Stimulated activated CD4-positive, alpha-beta T cell treated with anti-CD3 and anti-CD28 coated beads, Interleukin-1b, Interleukin-23, amount 100 ng/mL, for 48 hours (primary cell): ENCODE results near the gene RAB25.
"Not testable (repeated sequence)": the region's sequence is repeated elsewhere in the genome, so short reads cannot be mapped to it uniquely, and the experiment has no call there.

Experiments used
- DNase-seq: peaks from one replicate; pipeline ENCODE4 v3.0.0-alpha.2; 2020

RAB25 gene

GRCh38 chr1:156055281-156056048 is 5.5 kb upstream of the RAB25 start:
- DNase-seq = no peak

DNA sequence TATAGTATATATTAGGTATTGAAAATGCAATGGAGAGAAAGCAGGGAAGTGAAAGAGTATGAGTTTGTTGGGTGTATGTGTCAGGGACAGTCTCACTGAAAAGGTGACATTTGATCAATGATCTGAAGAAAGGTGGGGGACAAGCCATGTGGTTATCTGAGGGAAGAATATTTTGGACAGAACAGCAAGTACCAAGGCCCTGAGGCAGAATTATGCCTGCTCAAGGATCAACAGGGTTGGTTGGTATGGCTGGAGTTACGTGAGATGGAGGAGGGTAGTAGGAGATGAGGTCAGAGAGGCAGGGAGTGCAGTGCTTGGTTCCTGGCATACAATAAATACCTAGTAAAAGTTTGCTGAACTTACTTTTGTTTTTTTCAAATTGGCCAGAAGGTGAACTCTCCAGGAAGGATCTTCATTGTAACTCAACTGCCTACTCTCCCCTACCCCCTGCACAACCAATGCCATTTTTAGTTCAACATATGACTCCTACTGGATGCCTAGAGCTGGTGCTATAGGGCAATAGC is 4.6 kb upstream of the RAB25 start:
- DNase-seq = no peak

DNA sequence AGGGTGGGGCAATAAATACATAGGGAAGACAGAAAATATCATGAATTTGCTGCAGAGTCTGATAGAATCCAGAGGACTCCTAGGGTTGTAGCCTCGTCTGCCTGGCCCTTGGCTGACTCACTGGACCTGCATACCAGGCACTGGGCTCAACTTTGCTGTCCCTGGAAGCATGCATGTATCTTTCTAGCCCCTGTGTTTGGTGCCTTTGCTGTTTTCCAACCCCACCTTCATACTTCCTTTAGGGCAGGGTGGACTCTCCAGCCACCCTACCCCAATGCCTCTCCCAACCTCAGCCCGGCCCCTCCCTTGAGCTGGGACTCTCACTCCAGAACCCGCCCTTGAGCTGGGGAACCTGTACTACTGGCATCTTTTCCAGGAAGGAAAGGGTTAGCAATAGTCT is 1.2 kb downstream of the RAB25 start:
- DNase-seq = no peak

DNA sequence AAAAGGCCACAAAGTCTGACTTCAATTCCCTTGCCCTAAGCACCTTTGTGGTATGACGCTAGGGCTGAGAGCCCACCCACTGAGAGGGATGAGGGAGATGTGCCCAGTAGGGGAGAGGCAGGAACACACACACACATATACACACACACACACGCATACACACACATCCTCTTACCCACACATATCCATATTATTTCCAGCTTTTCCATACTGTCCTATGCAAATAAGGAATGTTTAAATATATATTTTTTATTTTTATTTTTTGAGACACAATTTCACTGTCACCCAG is 3.0 kb downstream of the RAB25 start:
- DNase-seq = no peak

DNA sequence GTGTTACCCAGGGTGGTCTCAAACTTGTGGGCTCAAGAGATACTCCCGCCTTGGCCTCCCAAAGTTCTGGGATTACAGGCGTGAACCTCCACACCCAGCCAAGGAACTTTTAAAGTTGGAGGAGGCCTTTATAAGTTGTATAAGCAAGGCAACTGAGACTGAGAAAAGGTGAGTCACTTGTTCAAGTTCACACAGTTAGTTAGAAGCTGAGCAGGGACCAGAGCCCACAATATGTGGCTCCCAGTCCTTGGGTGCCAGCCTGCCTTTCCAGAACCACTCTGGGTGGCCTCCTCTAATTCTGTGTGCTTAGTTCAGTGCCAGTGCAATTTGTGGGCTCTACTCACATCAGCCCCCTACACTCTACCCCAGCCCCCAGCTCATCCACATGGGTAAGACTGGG is 3.7 kb downstream of the RAB25 start:
- DNase-seq = no peak

DNA sequence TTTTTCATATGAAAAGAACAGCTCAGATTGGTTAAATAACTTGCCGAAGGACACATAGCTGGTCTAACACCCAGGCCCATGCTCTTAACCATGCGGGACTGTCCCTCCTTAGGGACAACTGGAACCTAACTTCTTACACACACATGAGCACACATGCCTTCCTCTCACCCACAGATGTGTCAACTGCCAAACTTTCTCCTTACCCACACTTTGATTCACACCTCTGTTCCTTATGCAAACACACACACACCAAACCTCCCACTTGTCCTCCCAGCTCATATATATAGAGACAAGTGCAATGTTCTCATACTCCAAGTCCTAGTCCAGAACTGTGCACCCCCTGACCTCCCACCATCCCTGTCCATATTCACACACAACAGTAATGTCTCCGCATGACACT is 4.3 kb downstream of the RAB25 start:
- DNase-seq = no peak

- DNase-seq = no peak
Observed at GRCh38 chr1:156065871-156066270, 4.9 kb downstream of the RAB25 start.

DNA sequence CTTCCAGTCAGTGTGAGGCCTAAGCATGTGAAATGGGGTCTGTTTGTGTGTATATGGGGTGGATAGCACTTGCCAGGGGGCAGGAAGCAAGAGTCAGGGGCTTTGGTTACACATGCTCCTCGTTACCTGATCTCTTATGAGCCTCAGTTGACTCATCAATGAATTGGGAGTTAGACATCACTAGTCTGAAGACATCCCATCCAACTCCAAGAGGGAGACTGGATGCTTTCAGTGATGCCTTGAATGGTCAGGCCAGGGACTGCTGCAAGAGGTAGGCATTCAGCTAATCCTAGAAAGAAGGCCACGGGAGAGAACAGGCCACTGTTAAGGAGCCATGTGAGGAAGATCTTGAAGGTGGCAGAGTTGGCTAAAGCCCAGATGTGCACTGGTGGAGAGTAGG is 6.3 kb downstream of the RAB25 start:
- DNase-seq = no peak

DNA sequence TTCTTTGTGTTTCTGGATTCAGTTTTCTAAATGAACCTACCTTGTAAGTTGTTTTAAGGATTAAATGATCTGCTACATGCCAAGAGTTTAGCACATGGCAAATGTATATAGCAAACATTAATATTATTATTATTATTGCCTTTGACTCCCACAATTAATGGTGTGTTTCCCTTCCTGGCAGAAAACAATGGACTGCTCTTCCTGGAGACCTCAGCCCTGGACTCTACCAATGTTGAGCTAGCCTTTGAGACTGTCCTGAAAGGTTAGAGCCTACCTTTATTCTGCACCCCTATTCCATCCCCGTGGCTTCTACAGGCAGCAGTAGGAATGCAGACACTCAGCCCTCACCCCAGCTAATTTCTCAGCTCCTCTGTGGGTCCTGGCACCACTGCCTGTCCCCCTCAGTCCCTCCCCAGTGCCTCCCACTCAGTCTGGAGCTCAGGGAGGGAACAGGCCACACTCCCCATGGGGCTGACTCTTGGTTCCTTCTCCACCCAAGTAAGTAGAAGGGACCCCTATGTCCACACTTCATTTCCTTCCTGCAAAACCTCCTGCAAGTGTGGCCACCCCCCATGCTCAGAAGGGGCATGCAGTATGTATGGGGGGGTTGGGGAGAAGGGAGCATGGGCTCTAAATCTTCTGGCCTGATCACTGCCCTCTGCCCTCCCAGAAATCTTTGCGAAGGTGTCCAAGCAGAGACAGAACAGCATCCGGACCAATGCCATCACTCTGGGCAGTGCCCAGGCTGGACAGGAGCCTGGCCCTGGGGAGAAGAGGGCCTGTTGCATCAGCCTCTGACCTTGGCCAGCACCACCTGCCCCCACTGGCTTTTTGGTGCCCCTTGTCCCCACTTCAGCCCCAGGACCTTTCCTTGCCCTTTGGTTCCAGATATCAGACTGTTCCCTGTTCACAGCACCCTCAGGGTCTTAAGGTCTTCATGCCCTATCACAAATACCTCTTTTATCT is 8.8 kb downstream of the RAB25 start:
- no peak for DNase-seq

GRCh38 chr1:156070548-156070947 is 9.6 kb downstream of the RAB25 start:
- DNase-seq = no peak

DNA sequence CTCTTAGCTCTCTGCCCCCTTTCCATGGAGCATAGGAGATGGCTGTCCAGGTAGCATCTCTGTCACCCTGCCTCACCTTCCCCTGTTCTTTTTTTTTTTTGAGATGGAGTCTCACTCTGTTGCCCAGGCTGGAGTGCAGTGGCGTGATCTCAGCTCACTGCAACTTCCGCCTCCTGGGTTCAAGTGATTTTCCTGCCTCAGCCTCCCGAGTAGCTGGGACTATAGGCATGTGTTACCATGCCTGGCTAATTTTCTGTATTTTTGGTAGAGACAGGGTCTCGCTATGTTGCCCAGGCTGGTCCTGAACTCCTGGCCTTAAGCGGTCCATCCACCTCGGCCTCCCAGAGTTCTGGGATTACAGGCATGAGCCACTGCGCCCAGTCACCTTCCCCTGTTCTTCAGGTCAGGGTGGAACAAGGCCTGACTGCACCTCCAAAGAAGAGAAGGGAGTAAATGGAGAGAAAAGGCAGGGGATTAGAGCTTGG is 10.4 kb downstream of the RAB25 start:
- DNase-seq = not testable (repeated sequence)

DNA sequence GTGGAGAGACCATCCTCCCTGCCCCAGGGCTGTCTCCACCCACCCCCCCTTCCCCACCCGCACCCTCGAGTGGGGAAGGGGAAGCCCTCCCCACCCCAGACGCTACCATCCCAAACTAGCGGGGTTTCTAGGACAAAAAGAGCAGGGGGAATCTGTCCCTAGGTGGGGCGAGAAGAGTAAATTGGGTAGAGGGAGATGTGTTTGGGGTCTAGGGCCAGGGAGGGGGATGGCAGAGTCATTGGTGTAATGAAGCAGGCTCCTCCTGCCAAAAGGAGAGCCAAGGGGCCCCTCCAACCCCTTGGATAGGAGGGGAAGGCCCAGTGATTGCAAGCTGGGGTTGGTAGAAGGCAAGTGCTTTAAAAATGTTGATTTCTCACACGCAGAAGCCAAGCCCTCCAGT is 11.3 kb downstream of the RAB25 start:
- no peak for DNase-seq

DNA sequence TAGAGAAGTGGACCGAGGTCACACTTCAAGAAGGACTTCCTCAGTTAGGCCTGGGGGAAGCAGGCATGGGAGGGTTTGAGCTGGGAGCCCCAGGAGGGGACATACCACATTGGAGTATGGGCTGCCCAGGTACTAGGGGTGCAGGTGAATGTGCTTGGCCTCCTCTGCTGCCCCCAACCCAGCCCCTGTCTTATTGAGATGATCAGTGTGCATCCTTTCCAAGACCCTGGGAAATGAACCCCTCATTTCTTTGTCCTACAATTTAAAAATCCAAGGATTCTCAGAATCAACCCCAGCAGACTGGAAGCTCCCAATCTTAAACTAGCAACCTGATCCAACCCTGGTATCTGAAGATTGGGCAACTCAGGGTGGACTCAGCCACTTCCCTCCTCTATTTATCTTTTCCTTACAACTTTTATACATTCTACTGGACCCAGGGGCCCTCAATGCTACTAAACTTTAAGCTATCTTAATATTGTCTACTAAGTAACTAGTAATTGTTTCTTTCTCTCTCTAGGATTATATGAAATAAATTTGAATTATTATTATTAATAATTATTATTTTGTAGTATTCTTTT is 12.2 kb downstream of the RAB25 start:
- no peak for DNase-seq

- DNase-seq = no peak
Observed at GRCh38 chr1:156073740-156074139, 12.8 kb downstream of the RAB25 start.

DNA sequence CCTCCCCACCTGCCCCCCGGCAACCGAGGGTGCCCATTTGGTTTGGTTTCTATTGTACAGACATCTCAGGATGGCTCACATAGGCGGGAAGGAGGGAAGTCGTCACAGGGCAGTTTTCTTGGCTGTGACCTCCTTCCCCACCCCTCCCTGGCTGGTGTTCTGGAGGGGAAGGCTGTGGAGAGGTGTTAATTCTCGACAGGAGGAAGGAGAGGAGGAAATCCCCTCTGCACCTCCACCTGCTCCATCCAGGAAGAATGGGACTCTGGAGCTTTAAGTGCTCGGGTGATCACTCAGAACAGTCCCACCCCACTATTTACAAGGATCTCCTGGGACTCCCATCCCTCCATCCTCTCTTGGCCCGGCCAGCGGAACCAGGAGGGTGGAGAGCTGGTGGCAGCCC is 13.7 kb downstream of the RAB25 start:
- no peak for DNase-seq

DNA sequence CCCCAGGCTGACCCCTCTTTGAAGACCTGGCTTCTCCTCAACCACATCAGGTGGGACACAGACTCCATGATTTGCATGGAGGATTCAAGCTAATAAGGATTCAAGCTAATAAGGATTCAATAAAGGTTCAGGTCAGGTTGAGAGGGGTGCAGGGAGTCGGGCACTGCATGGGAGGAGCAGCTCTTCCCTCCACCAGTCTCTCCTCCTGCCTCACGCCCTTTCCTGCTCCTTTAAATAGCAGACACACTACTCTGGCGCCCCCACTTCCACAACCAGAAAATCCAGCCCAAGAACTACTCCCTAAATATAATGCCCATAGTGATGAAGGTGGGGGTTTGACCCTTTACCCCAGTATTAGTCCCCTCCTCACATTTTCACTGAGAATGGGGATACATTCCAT is 14.2 kb downstream of the RAB25 start:
- DNase-seq = no peak

GRCh38 chr1:156075775-156076204 is 14.8 kb downstream of the RAB25 start:
- no peak for DNase-seq

- DNase-seq = no peak
Observed at GRCh38 chr1:156076609-156077429, 15.9 kb downstream of the RAB25 start.

DNA sequence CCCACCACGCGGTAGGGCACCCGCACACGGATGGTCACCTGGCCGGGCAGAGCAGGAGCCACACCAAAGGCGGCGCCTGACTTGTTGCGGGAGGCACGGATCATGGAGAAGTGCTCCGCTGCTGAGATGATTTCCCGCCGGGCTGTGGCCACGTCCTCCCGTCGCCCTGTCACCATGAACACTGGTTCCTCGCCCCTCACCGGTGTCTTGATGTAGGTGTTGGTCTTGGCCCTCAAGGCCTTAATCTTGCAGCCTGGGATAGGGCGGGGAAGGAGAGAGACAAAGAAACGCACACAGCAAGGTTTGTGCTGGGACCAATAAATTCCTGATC is 16.4 kb downstream of the RAB25 start:
- DNase-seq = no peak

DNA sequence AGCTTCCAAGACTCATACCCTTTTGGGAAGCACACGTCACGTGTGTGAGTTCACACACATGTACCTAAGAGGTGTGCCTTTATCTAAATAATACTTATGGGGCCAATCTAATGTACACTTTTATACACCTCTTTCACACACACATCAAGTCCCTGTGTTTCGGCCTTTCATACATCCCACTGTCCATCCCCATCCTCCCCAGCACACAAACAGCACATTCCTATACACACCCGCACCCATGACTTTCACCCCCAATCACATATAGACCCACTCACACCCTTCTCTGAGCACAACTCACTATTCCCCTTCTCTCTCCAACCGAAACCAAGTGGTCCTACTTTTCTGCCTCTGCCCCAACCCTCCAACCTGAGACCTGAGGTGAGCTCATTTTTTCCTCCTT is 17.8 kb downstream of the RAB25 start:
- DNase-seq = no peak

DNA sequence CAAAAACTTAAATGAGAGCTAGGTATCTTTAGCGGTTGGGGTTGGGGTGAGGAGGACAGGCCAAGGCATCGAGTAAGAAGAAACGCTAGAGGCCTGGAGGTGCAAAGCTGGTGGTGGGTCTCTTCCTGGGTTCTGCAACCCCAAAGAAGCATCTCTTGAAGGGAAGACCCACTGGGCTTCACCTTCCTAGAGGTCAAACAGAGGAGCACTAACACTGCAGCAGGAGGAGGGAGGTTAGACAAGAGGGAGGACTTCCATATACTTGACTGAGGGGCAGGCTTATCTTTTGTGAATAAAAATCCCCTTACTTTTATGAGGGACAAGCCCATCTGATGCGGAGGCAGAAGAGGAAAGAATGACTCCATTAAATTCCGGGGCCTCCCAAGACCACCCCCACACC is 18.8 kb downstream of the RAB25 start:
- no peak for DNase-seq

DNA sequence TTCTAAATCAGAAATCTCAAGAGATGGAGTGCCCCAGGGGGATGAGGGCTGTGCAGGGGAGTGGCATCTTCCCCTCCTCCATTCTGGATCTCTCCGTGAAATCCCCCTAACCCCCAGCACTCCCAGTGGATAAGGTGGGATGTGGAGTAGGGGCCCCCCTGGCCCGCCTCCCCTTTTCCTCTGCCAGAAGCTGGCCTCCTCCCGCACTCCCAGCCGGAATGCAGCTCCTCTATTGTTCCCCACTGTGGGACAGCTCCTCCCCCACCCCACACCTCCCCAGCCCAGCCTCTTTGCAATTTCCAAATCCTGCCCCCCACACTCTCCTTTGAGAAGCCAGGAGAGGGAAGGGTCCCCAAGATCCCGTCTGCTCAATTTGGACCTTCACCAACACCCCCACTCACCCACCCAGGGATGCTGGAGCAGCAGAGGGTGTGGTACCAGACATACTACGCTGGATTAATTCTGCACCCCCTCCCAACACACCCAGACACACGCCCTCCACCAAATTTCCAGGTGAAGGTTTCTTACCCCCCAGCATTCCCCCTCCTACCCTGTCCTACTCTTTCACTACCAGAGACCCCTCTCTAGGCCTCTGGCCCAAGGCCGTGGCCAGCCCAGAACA is 19.4 kb downstream of the RAB25 start:
- no peak for DNase-seq

DNA sequence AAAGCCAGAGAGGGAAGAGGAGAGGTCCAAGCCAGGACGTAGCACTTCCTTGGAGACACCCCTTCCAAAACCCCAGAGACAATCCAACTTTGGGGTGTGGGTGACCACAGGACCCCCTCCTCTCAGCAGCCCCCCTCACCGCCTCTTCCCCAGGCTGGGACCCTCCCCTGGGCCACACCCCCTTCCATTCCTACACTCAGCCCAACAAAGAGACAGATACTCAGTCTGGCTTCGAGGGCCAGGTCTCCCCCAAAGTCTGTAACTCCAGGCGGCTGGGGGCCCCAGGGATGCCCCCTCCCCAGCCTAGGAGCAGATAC is 19.9 kb downstream of the RAB25 start:
- no peak for DNase-seq
